HepG2 (cell line): ENCODE measurements around the gene PARP16. TPM values are rescaled to one million over a fixed set of nuclear protein-coding genes. Genes with fewer than 3 reads are reported as not detected.

ENCODE experiments used
- ATAD3A ChIP-seq: sonication (generic); formaldehyde crosslinking; IDR thresholded peaks from 2 replicates; pipeline ENCODE4 v1.4.0; 2020; ENCODE audit warnings: missing genetic modification reagents
- GFI1 ChIP-seq: sonication (generic); formaldehyde crosslinking; IDR thresholded peaks from 2 replicates; pipeline ENCODE4 v1.5.0; 2020; ENCODE audit warnings: missing genetic modification reagents, mild to moderate bottlenecking, borderline replicate concordance
- HMG20A ChIP-seq: IDR thresholded peaks from 2 replicates; pipeline ENCODE4 v1.6.1; 2016; ENCODE audit warnings: borderline replicate concordance
- HMGXB3 ChIP-seq: sonication (generic); formaldehyde crosslinking; IDR thresholded peaks from 2 replicates; pipeline ENCODE4 v1.4.0; 2020; ENCODE audit warnings: missing genetic modification reagents, borderline replicate concordance
- KIAA2018 ChIP-seq: sonication (generic); formaldehyde crosslinking; IDR thresholded peaks from 2 replicates; pipeline ENCODE4 v1.5.0; 2020; ENCODE audit warnings: mild to moderate bottlenecking, missing genetic modification reagents, borderline replicate concordance
- NRL ChIP-seq: sonication (generic); formaldehyde crosslinking; IDR thresholded peaks from 2 replicates; pipeline ENCODE4 v1.5.0; 2020; ENCODE audit warnings: missing genetic modification reagents, mild to moderate bottlenecking, moderate library complexity, borderline replicate concordance
- POLR2AphosphoS2 ChIP-seq: IDR thresholded peaks from 2 replicates; pipeline ENCODE4 v1.6.1; 2011; ENCODE audit warnings: low read depth, low read length, improper control_type of control experiment
- PRPF4 ChIP-seq: fragments of 200-400 bp; formaldehyde crosslinking; IDR thresholded peaks from 2 replicates; pipeline ENCODE4 v1.6.1; 2016; ENCODE audit warnings: low read length, low read depth; ENCODE audit not compliant: poor library complexity, severe bottlenecking
- ZC3H13 ChIP-seq: sonication (generic); formaldehyde crosslinking; IDR thresholded peaks from 2 replicates; pipeline ENCODE4 v1.8.1; 2023; ENCODE audit warnings: mild to moderate bottlenecking, missing genetic modification reagents, moderate library complexity
- ZFAT ChIP-seq: sonication (generic); formaldehyde crosslinking; conservative IDR thresholded peaks from 2 replicates; pipeline ENCODE4 v1.8.1; 2023; ENCODE audit warnings: missing genetic modification reagents, inconsistent platforms
- ZNF34 ChIP-seq: sonication (generic); formaldehyde crosslinking; IDR thresholded peaks from 2 replicates; pipeline ENCODE4 v1.4.0; 2020; ENCODE audit warnings: mild to moderate bottlenecking, missing genetic modification reagents, borderline replicate concordance
- ZNF549 ChIP-seq: sonication (generic); formaldehyde crosslinking; IDR thresholded peaks from 2 replicates; pipeline ENCODE4 v1.5.0; 2020; ENCODE audit warnings: missing genetic modification reagents
- ZNF777 ChIP-seq: sonication (generic); formaldehyde crosslinking; IDR thresholded peaks from 2 replicates; pipeline ENCODE4 v1.4.0; 2020; ENCODE audit warnings: missing genetic modification reagents
- polyA plus RNA-seq, 8 experiments: library from polyadenylated mRNA; depleted of rRNA in 3 of 8; stranded (reverse) in 7 of 8; unstranded in 1 of 8; fragments of >200 nt; fragmentation: Illumina TruSeq in 4 of 8; extraction: Trizol in 4 of 8; gene quantifications; 2 replicates each; pipeline versions ENCODE4 v1.2.1 to v1.2.3, GENCODE V29; 2011 to 2016; ENCODE audit warnings: low read depth in 4 of 8, missing spikeins in 1 of 8, mixed read lengths in 1 of 8; ENCODE audit not compliant: insufficient read depth in 1 of 8
- total RNA-seq, 5 experiments: library from RNA; depleted of rRNA; stranded (reverse); fragments of >200 nt; fragmentation: Illumina TruSeq; extraction: Trizol; gene quantifications; 2 replicates each; pipeline ENCODE4 v1.2.3, GENCODE V29; 2016; ENCODE audit warnings: low read depth in 1 of 5

PARP16 gene
- total and polyA plus RNA-seq, 2 of the 13 experiments (the other 11 are each of a cell fraction or from before 2014, with no cell fraction given): 6.8 to 7.6 TPM

- TF ChIP-seq HMGXB3 (CRISPR knock-in tag) (peak; percentile 74; the same call in 1 of the 2 replicates), ZC3H13 (peak; percentile 36; the same call in 1 of the 2 replicates), POLR2AphosphoS2 (peak; percentile 99), ZNF34 (CRISPR knock-in tag) (no peak; the same call in 1 of the 2 replicates), ZNF777 (CRISPR knock-in tag) (peak; percentile 46; the same call in 1 of the 2 replicates), ATAD3A (CRISPR knock-in tag) (no peak), HMG20A (CRISPR knock-in tag) (peak; percentile 36; the same call in 1 of the 2 replicates), ZNF549 (CRISPR knock-in tag) (no peak), NRL (CRISPR knock-in tag) (no peak), ZFAT (CRISPR knock-in tag) (no peak; the same call in 1 of the 2 replicates), KIAA2018 (CRISPR knock-in tag) (no peak), GFI1 (CRISPR knock-in tag) (no peak; the same call in 1 of the 2 replicates), PRPF4 (no peak)
These were observed 17.9 kb upstream of the PARP16 start, which contains the start of gene RNU5B-1 (continued) for GRCh38 chr15:65304381-65305149.
